Gastrocnemius medialis (tissue), 4 donors: ENCODE measurements around the gene AIG1. TPM values are rescaled to one million over a fixed set of nuclear protein-coding genes. Genes with fewer than 3 reads are reported as not detected.

Source experiments
- ATAC-seq, 2 donors: fragments of 150-250 bp; one replicate each; pipeline ENCODE4 v1.9.1; 2016
- DNase-seq, 2 donors: peaks; one replicate each; pipeline ENCODE4 v3.0.0-alpha.2; 2019
- H3K27ac ChIP-seq, 4 donors: fragments of 200-600 bp; sonication (generic); 1 replicate in 1 of 4; 2 replicates in 3 of 4; pipeline ENCODE4 v1.5.1; 2016 to 2018; ENCODE audit warnings: mild to moderate bottlenecking in 2 of 4, moderate library complexity in 1 of 4
- H3K27me3 ChIP-seq, 3 donors: fragments of 200-600 bp; sonication (generic) in 2 of 3; 1 replicate in 1 of 3; 2 replicates in 2 of 3; pipeline versions ENCODE4 v1.5.1 to v1.6.0; 2016 to 2019; ENCODE audit warnings: mild to moderate bottlenecking in 1 of 3, moderate library complexity in 1 of 3
- H3K36me3 ChIP-seq, 2 donors: fragments of 200-600 bp; sonication (generic) in 1 of 2; one replicate each; pipeline ENCODE4 v1.5.1; 2017 to 2018
- H3K4me1 ChIP-seq, 2 donors: fragments of 200-600 bp; sonication (generic) in 1 of 2; one replicate each; pipeline ENCODE4 v1.5.1; 2016 to 2017; ENCODE audit warnings: mild to moderate bottlenecking in 2 of 2
- H3K4me3 ChIP-seq, 4 donors: fragments of 200-600 bp; sonication (generic) in 3 of 4; 1 replicate in 1 of 4; 2 replicates in 3 of 4; pipeline ENCODE4 v1.5.1; 2016 to 2019; ENCODE audit warnings: mild to moderate bottlenecking in 2 of 4
- H3K9me3 ChIP-seq, 3 donors: fragments of 200-600 bp; sonication (generic) in 2 of 3; 1 replicate in 1 of 3; 2 replicates in 2 of 3; pipeline ENCODE4 v1.5.1; 2016 to 2019
- POLR2A ChIP-seq, 2 donors: fragments of 450-650 bp; IDR thresholded peaks; one replicate each; pipeline ENCODE4 v1.6.1; 2017; ENCODE audit warnings: antibody characterized with exemption in 2 of 2, mild to moderate bottlenecking in 2 of 2, moderate library complexity in 2 of 2
- in situ Hi-C, 4 donors: fragments of 200-750 bp; cut with MboI; loops; one replicate each; pipeline versions ENCODE4 v1.15.0 to v1.8.0; 2017; ENCODE audit warnings: low sequenced_read_pairs in 4 of 4
- intact Hi-C: fragments of 100-400 bp; cut with DNase I; formaldehyde crosslinking; loops from one replicate; pipeline ENCODE4 v1.15.1; 2023; ENCODE audit warnings: low total_unique reads
- total RNA-seq, 4 donors: library from RNA; depleted of rRNA; stranded (reverse); fragments of >200 nt; gene quantifications; one replicate each; pipeline versions ENCODE4 v1.1.0 to v1.2.3, GENCODE V29; 2016
- TF ChIP-seq, protein P1 (sequence below), 5 experiments: fragments of 450-650 bp in 3 of 5; fragments of 200-600 bp in 2 of 5; sonication (generic) in 2 of 5; IDR thresholded peaks in 4 of 5; conservative IDR thresholded peaks in 1 of 5; 1 replicate in 4 of 5; 2 replicates in 1 of 5; pipeline ENCODE4 v1.5.1; 2016 to 2019; ENCODE audit warnings: antibody characterized with exemption in 5 of 5, mild to moderate bottlenecking in 3 of 5, moderate library complexity in 3 of 5

Gene AIG1
- total RNA-seq, 4 donors from 2014 or later, result 5.3 to 10.3 (median 5.7) TPM

DNA sequence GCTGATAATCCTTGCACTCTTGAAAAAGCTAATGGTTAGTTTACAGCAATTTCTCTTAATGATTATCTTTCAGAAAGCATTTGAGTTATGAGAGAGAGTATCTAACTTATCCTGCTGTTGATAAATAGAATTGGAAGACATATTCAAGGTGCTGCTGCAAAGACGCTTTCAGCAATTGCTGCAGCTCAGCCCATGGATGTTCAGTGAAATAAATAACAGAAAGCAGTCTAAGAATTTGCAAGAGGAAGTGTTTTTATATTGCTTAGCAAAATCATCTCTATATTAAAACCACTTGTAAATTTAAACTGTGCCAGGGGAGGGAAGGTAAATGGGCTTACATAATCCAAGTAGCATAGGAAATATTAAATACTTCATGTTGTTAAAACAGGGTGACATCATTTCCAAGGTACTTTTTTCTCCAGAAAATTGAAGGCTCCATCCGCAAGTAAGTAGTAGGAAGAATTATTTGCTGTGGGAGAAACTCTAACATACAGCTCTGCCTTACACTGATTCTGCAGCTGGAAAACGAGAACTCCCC is 201.3 kb downstream of the AIG1 start:
- no peaks in the 10 kb centered on the region for H3K36me3 ChIP-seq
- H3K27me3 ChIP-seq, result no peaks in the 10 kb centered on the region
- no peak overlapping the region for H3K4me3 ChIP-seq
- H3K4me1 ChIP-seq, result no peaks in the 10 kb centered on the region
- DNase-seq (no peak), ATAC-seq (no peak)
- intact Hi-C loops, result no loop called here
- no peak for TF ChIP-seq POLR2A (IDR thresholded peaks at IDR 0.05)
- TF ChIP-seq, protein P1, sequence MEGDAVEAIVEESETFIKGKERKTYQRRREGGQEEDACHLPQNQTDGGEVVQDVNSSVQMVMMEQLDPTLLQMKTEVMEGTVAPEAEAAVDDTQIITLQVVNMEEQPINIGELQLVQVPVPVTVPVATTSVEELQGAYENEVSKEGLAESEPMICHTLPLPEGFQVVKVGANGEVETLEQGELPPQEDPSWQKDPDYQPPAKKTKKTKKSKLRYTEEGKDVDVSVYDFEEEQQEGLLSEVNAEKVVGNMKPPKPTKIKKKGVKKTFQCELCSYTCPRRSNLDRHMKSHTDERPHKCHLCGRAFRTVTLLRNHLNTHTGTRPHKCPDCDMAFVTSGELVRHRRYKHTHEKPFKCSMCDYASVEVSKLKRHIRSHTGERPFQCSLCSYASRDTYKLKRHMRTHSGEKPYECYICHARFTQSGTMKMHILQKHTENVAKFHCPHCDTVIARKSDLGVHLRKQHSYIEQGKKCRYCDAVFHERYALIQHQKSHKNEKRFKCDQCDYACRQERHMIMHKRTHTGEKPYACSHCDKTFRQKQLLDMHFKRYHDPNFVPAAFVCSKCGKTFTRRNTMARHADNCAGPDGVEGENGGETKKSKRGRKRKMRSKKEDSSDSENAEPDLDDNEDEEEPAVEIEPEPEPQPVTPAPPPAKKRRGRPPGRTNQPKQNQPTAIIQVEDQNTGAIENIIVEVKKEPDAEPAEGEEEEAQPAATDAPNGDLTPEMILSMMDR (IDR thresholded peaks at IDR 0.05 in 4 of 5, conservative IDR thresholded peaks at IDR 0.05 in 1 of 5), result no peak
- in situ Hi-C loops, result no loop called here
- H3K27ac ChIP-seq, result no peak overlapping the region
- no peaks in the 10 kb centered on the region for H3K9me3 ChIP-seq

DNA sequence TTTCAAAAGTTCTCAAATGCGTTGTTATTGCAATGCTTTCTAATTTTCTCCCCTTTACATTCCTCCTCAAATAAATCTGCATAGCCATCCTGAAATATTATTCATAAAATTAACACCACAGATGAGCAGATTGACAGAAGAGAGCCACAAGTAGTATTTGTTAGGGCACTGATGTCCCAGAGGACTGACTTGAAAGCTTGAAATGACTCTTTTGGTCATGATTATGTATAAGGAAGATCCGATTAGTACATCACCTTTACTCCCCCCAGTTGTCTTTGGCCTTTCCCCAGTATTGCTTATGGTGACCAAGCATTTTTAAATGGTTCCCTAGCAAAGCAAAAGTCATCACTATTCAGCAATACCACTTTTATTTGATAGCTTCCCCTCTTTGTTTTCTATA is 202.2 kb downstream of the AIG1 start:
- no peaks in the 10 kb centered on the region for H3K4me1 ChIP-seq
- no peaks in the 10 kb centered on the region for H3K9me3 ChIP-seq
- H3K4me3 ChIP-seq, result no peak overlapping the region
- in situ Hi-C loops, result no loop called here
- intact Hi-C loops, result no loop called here
- ATAC-seq (no peak), DNase-seq (no peak)
- TF ChIP-seq, protein P1 (IDR thresholded peaks at IDR 0.05 in 4 of 5, conservative IDR thresholded peaks at IDR 0.05 in 1 of 5), result no peak
- TF ChIP-seq POLR2A (IDR thresholded peaks at IDR 0.05), result no peak
- H3K36me3 ChIP-seq, result no peaks in the 10 kb centered on the region
- no peaks in the 10 kb centered on the region for H3K27me3 ChIP-seq
- no peak overlapping the region for H3K27ac ChIP-seq

DNA sequence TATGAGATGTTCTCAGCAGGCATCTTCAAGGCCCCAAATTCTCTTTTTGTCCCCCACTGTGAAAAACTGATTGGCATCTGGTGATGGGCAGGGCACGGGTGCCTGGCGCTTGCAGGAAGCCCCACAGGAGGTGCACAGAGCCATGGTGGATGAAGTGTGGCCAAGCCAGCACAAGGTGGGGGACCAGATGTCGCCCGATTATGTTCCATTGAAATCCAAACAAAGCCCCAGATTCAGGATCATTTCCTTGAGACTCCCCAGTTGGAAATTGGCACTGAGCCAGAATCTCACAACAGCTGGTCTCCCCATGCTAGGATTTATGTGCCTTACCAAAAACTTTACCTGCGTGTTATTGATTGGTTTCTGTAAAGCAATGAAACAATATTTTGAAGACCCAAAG is 203.7 kb downstream of the AIG1 start:
- Histone ChIP-seq H3K4me3 (no peak overlapping the region), H3K27ac (no peak overlapping the region), H3K36me3 (no peaks in the 10 kb centered on the region), H3K4me1 (no peaks in the 10 kb centered on the region), H3K9me3 (no peaks in the 10 kb centered on the region), H3K27me3 (no peaks in the 10 kb centered on the region)
- TF ChIP-seq POLR2A (IDR thresholded peaks at IDR 0.05), result no peak
- TF ChIP-seq, protein P1 (IDR thresholded peaks at IDR 0.05 in 4 of 5, conservative IDR thresholded peaks at IDR 0.05 in 1 of 5), result no peak
- no peak for ATAC-seq
- in situ Hi-C loops (no loop called here), intact Hi-C loops (no loop called here)
- DNase-seq, result no peak

DNA sequence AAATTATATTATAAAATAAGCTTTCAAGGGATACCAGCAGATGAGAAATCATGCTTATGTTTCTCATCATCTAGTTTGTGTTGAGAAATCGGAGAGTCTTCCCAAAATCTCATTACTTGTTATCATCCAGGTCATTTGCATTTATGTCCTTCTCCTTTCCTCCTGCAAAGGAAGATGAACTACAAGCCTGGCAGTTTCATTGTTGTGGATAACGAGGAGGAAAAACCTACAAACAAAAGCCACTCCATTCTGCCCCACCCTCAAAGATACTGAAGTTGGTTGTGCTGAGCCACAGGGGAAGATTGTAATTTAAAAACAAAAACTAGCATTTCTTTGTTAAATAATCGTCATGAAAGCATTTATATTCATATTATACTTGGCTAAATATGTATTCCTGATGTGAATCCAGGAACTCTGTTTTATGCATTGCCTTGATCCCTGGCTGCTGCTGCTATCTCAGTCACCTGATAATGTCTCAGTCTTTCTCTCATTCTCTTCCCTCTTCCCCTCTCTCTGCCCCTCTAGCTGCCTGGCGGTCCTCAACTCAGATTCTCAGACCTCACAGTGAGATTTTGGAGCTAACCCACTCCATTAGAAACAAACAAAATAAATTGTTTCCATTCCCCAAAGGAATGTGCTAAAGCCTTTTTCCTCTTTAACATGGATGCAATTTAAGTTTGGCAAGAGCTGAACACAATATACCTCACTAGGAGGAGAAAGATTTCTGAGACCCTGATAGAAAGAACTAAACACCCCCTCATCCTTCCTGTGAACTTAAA is 204.5 kb downstream of the AIG1 start:
- in situ Hi-C loops, result no loop called here
- intact Hi-C loops, result no loop called here
- H3K36me3 ChIP-seq, result no peaks in the 10 kb centered on the region
- DNase-seq, result no peak
- no peaks in the 10 kb centered on the region for H3K27me3 ChIP-seq
- TF ChIP-seq, protein P1 (IDR thresholded peaks at IDR 0.05 in 4 of 5, conservative IDR thresholded peaks at IDR 0.05 in 1 of 5), result no peak
- no peak overlapping the region for H3K4me3 ChIP-seq
- no peaks in the 10 kb centered on the region for H3K4me1 ChIP-seq
- H3K9me3 ChIP-seq, result no peaks in the 10 kb centered on the region
- H3K27ac ChIP-seq, result no peak overlapping the region
- ATAC-seq, result no peak
